HCT116 (cell line): ENCODE data around the gene PCDH9. TPM values are rescaled to one million over a fixed set of nuclear protein-coding genes. Genes with fewer than 3 reads are reported as not detected.

Experiments
- ATAC-seq: fragments of 200-7000 bp; cut with Tn5 transposase; 2 replicates; pipeline ENCODE4 v1.9.1; 2020; ENCODE audit warnings: mild to moderate bottlenecking, moderate library complexity
- BruUV-seq: library from RNA; stranded (reverse); fragments of 400-500 nt; replicated peaks from 2 replicates; lab custom pipeline; 2021; lab: Mats Ljungman, UMichigan
- CTCF ChIA-PET: fragments of 300-600 bp; sonication (Branson Sonifier 250); formaldehyde crosslinking; loops from one replicate; lab custom pipeline; 2021; ENCODE audit warnings: antibody characterized with exemption; lab: Charles Lee
- POLR2A ChIA-PET: fragments of 300-600, 350-600 bp; sonication (Branson Sonifier 250); formaldehyde crosslinking; loops from one replicate; lab custom pipeline; 2021; ENCODE audit warnings: antibody characterized with exemption; lab: Charles Lee
- RAD21 ChIA-PET, 2 experiments: fragments of 300-600 bp; sonication (Branson Sonifier 250); formaldehyde crosslinking; loops; one replicate each; lab custom pipeline; 2023; ENCODE audit warnings: low total read pairs in 2 of 2; ENCODE audit not compliant: uncharacterized antibody in 2 of 2, unreplicated experiment in 2 of 2, low non-redundant PET in 1 of 2; lab: Charles Lee
- DNase-seq: peaks from one replicate; pipeline ENCODE4 v3.0.0-alpha.2; 2010; ENCODE audit warnings: low read depth, low spot score
- H2AFZ ChIP-seq: fragments of 200-600 bp; shearing (Covaris generic), sonication (generic); 2 replicates; pipeline ENCODE4 v1.6.1; 2017; ENCODE audit warnings: low read depth, mixed run types, mixed read lengths, antibody characterized with exemption, low read length; ENCODE audit not compliant: poor library complexity, severe bottlenecking
- H3K27ac ChIP-seq: 2 replicates; pipeline ENCODE4 v1.5.1; 2012; ENCODE audit warnings: low read depth, low read length
- H3K27me3 ChIP-seq: fragments of 200-600 bp; sonication (generic); 2 replicates; pipeline ENCODE4 v1.6.1; 2016; ENCODE audit warnings: mixed run types, low read length, mixed read lengths; ENCODE audit not compliant: insufficient read depth
- H3K36me3 ChIP-seq, 2 experiments: fragments of 200-500 bp in 1 of 2; fragments of 200-600 bp in 1 of 2; sonication (Bioruptor generic) in 1 of 2; sonication (generic) in 1 of 2; 2 replicates each; pipeline versions ENCODE4 v1.5.1 to v1.6.1; 2014 to 2016; ENCODE audit warnings: low read length in 2 of 2, inconsistent platforms in 1 of 2, mixed read lengths in 1 of 2, mixed run types in 1 of 2; ENCODE audit not compliant: insufficient read depth in 2 of 2, control insufficient read depth in 1 of 2
- H3K4me1 ChIP-seq, 2 experiments: fragments of 200-600 bp in 1 of 2; sonication (generic) in 1 of 2; 2 replicates each; pipeline versions ENCODE4 v1.5.1 to v1.6.1; 2012 to 2017; ENCODE audit warnings: low read length in 2 of 2, inconsistent platforms in 1 of 2, mild to moderate bottlenecking in 1 of 2, mixed read lengths in 1 of 2, mixed run types in 1 of 2, moderate library complexity in 1 of 2; ENCODE audit not compliant: insufficient read depth in 2 of 2, control insufficient read depth in 1 of 2
- H3K4me2 ChIP-seq: fragments of 200-600 bp; sonication (generic); 2 replicates; pipeline ENCODE4 v1.6.1; 2017; ENCODE audit warnings: mixed run types, low read length, mixed read lengths
- H3K4me3 ChIP-seq, 2 experiments: fragments of 200-600 bp in 1 of 2; sonication (generic) in 1 of 2; replicated peaks in 1 of 2; 2 replicates each; pipeline ENCODE4 v1.5.1; 2011 to 2016; ENCODE audit warnings: low read length in 2 of 2, control low read depth in 1 of 2, low read depth in 1 of 2, mild to moderate bottlenecking in 1 of 2, mixed read lengths in 1 of 2, mixed run types in 1 of 2
- H3K79me2 ChIP-seq: fragments of 200-600 bp; sonication (generic); 2 replicates; pipeline ENCODE4 v1.6.1; 2017; ENCODE audit warnings: mild to moderate bottlenecking, mixed run types, low read length, moderate library complexity, mixed read lengths; ENCODE audit not compliant: insufficient read depth
- H3K9ac ChIP-seq: fragments of 200-600 bp; sonication (generic); 2 replicates; pipeline ENCODE4 v1.6.1; 2016; ENCODE audit warnings: low read length, mixed read lengths
- H3K9me2 ChIP-seq: fragments of 200-600 bp; sonication (generic), shearing (Covaris generic); 2 replicates; pipeline ENCODE4 v1.6.1; 2017; ENCODE audit warnings: mixed run types, mild to moderate bottlenecking, moderate library complexity; ENCODE audit not compliant: insufficient read depth
- H3K9me3 ChIP-seq, 2 experiments: fragments of 200-500 bp in 1 of 2; fragments of 200-600 bp in 1 of 2; sonication (Bioruptor generic) in 1 of 2; sonication (generic) in 1 of 2; 2 replicates each; pipeline ENCODE4 v1.6.1; 2014 to 2017; ENCODE audit warnings: low read length in 2 of 2, mixed read lengths in 2 of 2, inconsistent platforms in 1 of 2, low read depth in 1 of 2, mild to moderate bottlenecking in 1 of 2, mixed run types in 1 of 2, moderate library complexity in 1 of 2; ENCODE audit not compliant: control insufficient read depth in 1 of 2, insufficient read depth in 1 of 2
- H4K20me1 ChIP-seq: fragments of 200-600 bp; sonication (generic), shearing (Covaris generic); 2 replicates; pipeline ENCODE4 v1.6.1; 2017; ENCODE audit warnings: mixed run types, mild to moderate bottlenecking, moderate library complexity; ENCODE audit not compliant: insufficient read depth
- CEBPB ChIP-seq: IDR thresholded peaks from 2 replicates; pipeline ENCODE4 v1.6.1; 2012; ENCODE audit warnings: low read depth
- ELF1 ChIP-seq: IDR thresholded peaks from 2 replicates; pipeline ENCODE4 v1.6.1; 2012; ENCODE audit warnings: low read depth, borderline replicate concordance
- FOSL1 ChIP-seq: IDR thresholded peaks from 2 replicates; pipeline ENCODE4 v1.6.1; 2012; ENCODE audit warnings: low read depth
- RAD21 ChIP-seq: IDR thresholded peaks from 2 replicates; pipeline ENCODE4 v1.6.1; 2012; ENCODE audit warnings: low read depth, mild to moderate bottlenecking
- SP1 ChIP-seq: IDR thresholded peaks from 2 replicates; pipeline ENCODE4 v1.6.1; 2012; ENCODE audit warnings: low read depth
- ZNF274 ChIP-seq: fragments of 200-500 bp; sonication (Bioruptor generic); IDR thresholded peaks from 2 replicates; pipeline ENCODE4 v1.6.1; 2014; ENCODE audit warnings: mild to moderate bottlenecking, low read depth, low read length, inconsistent platforms
- intact Hi-C: fragments of 100-400 bp; cut with micrococcal nuclease; formaldehyde crosslinking; loops from 2 replicates; pipeline ENCODE4 v1.10.0; 2022
- total RNA-seq: library from RNA; stranded (reverse); gene quantifications from one replicate; pipeline ENCODE4 v1.2.1, GENCODE V29; 2021; ENCODE audit not compliant: unreplicated experiment
- TF ChIP-seq, protein P1 (sequence below): IDR thresholded peaks from 2 replicates; pipeline ENCODE4 v1.6.1; 2012

Gene PCDH9
- total RNA-seq, 1 experiment from 2014 or later, result 0.02 TPM

- no peaks in the 10 kb centered on the region for H3K36me3 ChIP-seq
- no peaks in the 10 kb centered on the region for H3K27me3 ChIP-seq
- H3K9me3 ChIP-seq, result no peaks in the 10 kb centered on the region
- H3K9ac ChIP-seq, result no peak overlapping the region
- CTCF ChIA-PET, result no interaction called here
- intact Hi-C loops, result no loop called here
- DNase-seq (no peak), ATAC-seq (no peak)
- POLR2A ChIA-PET, result no interaction called here
- H4K20me1 ChIP-seq, result no peaks in the 10 kb centered on the region
- BruUV-seq, result no TSS peak
- no peak overlapping the region for H3K4me2 ChIP-seq
- no peaks in the 10 kb centered on the region for H3K79me2 ChIP-seq
- H3K27ac ChIP-seq, result no peak overlapping the region
- H2AFZ ChIP-seq, result no peak overlapping the region
- RAD21 ChIA-PET, result no interaction called here
- H3K9me2 ChIP-seq, result no peaks in the 10 kb centered on the region
- TF ChIP-seq ZNF274 (no peak), SP1 (no peak), ELF1 (no peak), FOSL1 (no peak)
- TF ChIP-seq, protein P1, sequence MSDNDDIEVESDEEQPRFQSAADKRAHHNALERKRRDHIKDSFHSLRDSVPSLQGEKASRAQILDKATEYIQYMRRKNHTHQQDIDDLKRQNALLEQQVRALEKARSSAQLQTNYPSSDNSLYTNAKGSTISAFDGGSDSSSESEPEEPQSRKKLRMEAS, result no peak
- H3K4me3 ChIP-seq, result no peak overlapping the region
- no peaks in the 10 kb centered on the region for H3K4me1 ChIP-seq
Observed at GRCh38 chr13:66459143-66459542, 771.0 kb downstream of the PCDH9 start.

- RAD21 ChIA-PET, result no interaction called here
- Histone ChIP-seq H3K36me3 (no peaks in the 10 kb centered on the region), H2AFZ (no peak overlapping the region), H3K4me2 (no peak overlapping the region), H3K79me2 (no peaks in the 10 kb centered on the region), H3K9me3 (no peaks in the 10 kb centered on the region), H3K27ac (no peak overlapping the region), H4K20me1 (no peaks in the 10 kb centered on the region), H3K4me3 (no peak overlapping the region)
- BruUV-seq, result no TSS peak
- POLR2A ChIA-PET, result no interaction called here
- intact Hi-C loops, result no loop called here
- no peak for TF ChIP-seq CEBPB
- TF ChIP-seq RAD21, result no peak
- TF ChIP-seq, all 23 proteins: peak for 0
- Histone ChIP-seq H3K4me1 (no peaks in the 10 kb centered on the region), H3K9me2 (no peaks in the 10 kb centered on the region; the same call in 1 of the 2 replicates), H3K27me3 (no peaks in the 10 kb centered on the region), H3K9ac (no peak overlapping the region)
- CTCF ChIA-PET, result no interaction called here
- ATAC-seq (no peak), DNase-seq (no peak)
Observed at GRCh38 chr13:66446413-66446812, 783.7 kb downstream of the PCDH9 start.
